CD4-positive, alpha-beta T cell treated with Interleukin-6 for 4 hours (primary cell): ENCODE data around the gene SCN2A.
"Not testable (repeated sequence)": the region's sequence is repeated elsewhere in the genome, so short reads cannot be mapped to it uniquely, and the experiment has no call there.

Experiments used
- DNase-seq: peaks from one replicate; pipeline ENCODE4 v3.0.0-alpha.2; 2020; ENCODE audit warnings: mixed read lengths

The SCN2A gene

DNA sequence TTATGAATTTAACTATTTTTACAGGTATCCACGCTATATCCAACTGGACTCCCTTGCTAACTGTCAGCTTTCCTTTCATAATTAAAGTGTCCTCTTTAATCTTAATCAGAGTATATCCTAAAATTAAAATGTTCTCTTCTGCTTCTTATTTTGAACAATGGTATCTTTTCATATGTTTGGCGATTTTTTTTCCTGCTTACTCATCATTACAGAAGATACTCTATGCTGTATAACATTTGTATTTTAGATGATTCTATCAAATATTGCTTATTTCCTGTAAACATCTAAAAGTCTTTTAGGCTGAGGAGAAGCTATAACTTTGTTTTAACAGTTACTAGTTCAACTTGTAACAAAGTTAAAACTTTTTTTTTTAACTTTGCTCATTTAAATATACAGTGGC, 17.4 kb downstream of the SCN2A start:
- no peak for DNase-seq

DNA sequence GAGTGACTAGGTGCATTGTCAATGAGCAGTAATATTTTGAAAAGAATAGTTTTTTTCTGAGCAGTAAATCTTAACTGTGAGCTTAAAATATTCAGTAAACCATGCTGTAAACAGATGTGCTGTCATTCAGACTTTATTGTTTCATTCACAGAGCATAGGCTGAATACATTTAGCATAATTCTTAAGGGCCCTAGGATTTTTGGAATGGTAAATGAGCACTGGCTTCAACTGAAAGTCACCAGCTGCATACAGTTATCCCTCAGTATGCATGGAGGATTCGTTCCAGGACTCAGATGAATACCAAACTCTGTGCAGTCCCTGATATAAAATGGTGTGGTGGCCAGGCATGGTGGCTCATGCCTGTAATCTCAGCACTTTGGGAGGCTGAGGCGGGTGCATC, 21.1 kb downstream of the SCN2A start:
- not testable (repeated sequence) for DNase-seq

DNA sequence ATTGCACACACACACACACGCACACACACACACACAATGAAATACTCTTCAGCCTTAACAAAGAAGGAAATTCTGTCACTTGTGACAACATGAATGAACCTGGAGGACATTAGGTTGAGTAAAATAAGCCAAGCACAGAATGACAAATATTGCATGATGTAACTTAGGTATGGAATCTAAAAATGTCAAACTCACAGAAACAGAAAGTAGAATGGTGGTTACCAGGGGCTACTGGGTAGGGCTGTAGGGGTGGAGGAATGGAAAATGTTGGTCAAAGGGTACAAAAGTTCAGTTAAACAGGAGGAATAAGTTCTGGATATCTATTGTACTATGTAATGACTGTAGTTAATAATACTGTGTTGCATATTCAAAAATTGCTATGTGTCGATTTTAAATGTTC, 29.5 kb downstream of the SCN2A start:
- DNase-seq, result no peak

DNA sequence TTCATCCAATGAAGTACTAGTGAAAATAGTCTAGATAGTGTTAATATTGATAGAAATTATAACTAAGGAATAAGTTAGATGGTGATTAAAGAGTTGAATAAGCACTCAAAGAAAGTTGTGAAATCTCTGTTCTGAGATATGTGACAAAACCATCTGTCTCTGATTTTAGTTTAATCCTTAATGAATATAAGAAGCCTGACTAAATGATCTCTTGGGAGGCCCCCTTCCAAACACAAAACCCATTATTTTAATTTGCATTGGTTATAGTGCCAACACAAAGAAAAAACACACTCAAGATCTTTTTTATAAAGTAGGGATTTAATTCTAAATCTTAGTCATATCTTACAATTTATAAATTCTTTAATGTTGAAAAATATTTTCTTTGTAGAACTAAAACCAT, 34.0 kb downstream of the SCN2A start:
- no peak for DNase-seq

DNA sequence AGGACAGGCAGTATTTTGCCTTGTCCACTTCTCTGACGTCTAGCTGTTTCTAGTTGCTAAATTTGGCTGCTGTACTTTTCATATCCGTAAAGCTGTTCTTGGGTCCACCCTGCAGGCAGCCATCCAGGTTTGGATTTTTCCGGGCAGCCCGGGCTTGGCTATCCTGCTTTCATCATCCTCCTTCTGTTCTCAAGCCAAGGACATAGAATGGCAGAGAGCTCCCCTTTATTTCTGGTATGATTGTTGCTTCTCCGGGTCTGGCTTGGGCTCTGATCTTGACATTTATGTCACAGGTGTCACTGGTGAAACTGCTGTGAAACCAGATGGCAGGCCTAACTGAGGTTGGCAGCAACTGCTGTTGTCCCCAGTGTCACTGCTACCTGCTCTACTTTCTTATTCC, 35.5 kb downstream of the SCN2A start:
- no peak for DNase-seq

DNA sequence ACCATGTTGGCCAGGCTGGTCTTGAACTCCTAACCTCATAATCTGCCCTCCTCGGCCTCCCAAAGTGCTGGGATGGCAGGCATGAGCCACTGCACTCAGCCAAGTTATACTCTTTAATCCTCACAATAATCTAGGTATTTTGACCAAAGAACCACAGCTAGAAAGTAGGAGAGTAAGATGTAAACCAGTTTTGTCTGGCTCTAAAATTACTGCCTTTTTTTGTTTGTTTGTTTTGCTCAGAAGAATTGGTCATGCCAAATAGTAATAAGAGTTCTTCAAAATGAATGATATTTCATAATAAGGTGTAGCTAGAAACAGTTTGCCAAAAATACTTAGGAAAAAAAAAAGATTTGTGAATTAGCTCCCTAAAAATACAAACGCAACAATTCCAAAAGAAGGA, 36.7 kb downstream of the SCN2A start:
- DNase-seq, result no peak

DNA sequence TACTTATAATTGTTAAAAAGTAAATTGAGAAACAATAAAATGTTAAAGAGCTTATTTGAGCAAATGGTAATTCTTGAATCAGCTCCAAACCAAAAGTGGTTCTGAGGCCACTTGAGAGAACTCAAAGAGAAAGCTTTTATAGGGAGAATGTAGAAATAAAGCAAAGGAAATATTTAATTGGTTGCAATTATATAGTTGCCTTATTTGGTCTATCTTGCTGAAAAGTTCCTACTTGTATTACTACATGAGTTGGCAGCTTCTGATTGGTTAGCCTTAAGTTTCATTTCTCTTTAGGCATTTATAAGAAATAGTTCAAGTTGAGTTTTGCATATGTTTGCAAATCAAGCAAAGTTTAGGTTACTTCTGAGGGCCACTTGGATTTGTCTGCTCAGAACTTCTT, 38.1 kb downstream of the SCN2A start:
- DNase-seq, result no peak

DNA sequence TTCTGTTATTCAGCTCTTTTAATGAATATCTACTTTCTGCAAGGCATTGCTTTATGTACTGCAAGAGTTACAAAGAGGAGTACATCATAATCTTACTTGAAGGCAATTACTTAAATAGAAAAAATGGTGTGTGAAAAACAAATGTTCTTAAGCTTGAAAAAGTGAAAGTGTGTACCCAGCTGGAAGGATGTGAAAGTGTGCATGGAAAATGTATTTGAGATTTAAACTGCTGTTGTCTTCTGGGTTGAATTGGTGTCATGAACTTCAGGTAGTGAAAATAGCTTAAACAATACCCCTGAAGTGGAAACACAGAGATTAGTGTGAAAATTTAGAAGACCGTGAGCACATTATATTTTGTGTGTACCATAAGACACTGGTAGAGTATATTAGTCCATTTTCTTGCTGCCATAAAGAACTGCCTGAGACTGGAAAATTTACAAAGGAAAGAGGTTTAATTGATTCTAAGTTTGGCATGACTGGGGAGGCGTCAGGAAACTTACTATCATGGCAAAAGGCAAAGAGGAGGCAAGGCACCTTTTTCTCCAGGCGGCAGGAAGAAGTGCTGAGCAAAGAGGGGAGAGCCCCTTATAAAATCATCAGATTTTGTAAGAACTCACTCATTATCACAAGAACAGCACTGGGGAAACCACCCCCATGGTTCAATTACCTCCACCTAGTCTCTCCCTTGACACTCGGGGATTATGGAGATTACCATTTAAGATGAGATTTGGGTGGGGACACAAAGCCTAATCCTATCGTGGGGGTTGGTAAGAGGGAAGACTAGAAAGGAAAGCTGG, 38.8 kb downstream of the SCN2A start:
- no peak for DNase-seq

DNA sequence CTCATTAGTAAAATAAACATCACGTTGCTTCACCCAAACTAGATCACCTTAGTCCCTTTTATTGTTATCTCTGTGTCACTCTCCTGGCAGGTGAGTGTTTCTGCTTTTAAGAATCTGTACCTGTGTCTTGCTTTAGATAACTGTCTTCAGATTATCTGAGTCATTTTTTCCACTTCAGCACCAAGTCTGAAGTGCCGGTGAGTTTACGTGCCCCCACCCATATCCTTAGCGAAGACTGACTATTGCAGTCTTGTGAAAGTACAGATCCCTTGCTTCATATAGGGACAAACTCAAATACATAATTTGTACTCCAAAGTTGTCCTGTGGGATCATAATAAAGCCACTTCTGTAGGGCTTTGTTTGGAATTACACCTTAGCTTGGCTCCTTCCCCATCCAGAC, 41.1 kb downstream of the SCN2A start:
- no peak for DNase-seq

DNA sequence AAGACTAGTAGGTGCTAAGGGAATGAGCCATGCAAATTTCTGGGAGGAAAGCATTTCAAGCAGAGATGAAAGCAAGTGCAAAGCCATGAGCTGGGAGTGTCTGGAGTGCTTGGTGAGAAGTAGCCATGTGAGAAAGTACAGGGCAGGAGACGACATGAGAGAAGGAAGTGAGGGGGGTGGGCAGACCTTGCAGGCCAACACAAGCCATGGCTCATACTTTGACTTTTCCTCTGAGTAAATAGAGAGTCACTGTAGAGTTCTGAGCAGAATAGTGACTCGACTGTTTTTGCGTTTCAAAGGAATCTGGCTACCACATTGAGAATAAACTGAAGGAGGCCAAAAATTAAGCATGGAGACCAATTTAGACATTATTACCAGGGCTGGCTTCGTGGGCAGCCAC, 42.2 kb downstream of the SCN2A start:
- DNase-seq, result no peak

DNA sequence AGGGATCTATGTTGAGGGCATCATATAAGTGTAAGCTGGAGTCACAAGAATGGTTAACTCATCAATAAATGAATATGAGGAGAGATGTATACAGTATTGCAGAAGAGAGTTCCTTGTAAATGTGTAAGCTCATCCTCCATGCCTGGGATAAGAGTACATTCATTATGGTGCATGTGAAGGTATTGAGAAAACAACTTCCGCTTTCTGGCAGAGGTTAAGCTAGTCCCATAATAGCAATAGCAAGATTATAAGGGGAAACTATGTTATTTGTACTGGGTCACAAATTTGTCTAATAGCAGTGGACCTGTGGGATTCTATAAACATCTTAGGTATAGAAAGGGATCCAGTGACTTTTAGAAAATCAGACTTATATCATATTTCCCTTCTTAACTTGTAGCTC, 44.1 kb downstream of the SCN2A start:
- no peak for DNase-seq

DNA sequence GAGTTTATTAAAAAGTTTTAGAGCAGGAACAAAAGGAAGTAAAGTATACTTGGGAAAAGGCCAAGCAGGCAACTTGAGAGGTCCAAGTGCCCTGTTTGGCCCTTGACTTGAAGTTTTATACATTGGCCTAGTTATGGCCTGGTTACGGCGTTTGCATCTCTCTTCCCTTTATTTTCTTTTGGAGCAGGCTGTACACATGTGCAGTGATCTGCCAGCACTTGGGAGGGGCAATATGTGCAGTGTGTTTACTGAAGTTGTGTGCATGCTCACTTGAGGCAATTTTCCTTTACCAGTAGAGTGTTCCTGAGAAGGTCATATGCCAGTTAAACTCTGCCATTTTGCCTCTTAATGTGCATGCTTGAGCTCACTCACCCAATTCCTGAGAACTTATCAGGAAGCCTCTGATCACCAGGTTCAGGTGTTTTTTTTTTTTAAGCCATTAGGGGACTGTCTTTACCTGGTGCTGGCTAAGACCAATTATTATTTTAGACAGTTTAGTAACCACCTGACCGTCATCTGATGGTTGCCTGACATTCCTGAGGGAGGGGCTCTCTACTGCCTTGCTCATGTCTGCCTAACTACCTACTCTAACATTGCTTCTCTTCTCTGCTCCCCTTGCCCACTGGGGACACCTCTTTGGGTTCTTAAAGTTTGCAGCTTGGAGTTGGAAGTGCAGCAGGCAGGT, 48.0 kb downstream of the SCN2A start:
- DNase-seq, result no peak

DNA sequence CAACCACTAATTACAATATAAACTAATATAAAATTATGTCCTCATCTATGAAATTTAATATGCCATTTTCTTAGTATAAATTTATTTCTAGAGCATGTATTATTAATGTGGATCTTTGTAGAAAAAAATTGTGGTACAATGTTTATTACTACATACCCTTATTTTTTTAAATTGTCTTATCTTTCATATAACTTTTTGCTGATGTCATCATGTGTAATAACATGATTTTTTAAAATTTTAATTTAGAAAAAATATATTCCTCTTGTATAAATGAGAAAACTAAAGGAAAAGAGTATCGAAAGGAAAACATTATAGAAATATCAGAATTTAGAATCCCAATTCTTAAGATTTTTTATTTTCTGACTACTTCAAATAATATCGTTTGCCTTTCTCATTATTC, 49.9 kb downstream of the SCN2A start:
- no peak for DNase-seq

DNA sequence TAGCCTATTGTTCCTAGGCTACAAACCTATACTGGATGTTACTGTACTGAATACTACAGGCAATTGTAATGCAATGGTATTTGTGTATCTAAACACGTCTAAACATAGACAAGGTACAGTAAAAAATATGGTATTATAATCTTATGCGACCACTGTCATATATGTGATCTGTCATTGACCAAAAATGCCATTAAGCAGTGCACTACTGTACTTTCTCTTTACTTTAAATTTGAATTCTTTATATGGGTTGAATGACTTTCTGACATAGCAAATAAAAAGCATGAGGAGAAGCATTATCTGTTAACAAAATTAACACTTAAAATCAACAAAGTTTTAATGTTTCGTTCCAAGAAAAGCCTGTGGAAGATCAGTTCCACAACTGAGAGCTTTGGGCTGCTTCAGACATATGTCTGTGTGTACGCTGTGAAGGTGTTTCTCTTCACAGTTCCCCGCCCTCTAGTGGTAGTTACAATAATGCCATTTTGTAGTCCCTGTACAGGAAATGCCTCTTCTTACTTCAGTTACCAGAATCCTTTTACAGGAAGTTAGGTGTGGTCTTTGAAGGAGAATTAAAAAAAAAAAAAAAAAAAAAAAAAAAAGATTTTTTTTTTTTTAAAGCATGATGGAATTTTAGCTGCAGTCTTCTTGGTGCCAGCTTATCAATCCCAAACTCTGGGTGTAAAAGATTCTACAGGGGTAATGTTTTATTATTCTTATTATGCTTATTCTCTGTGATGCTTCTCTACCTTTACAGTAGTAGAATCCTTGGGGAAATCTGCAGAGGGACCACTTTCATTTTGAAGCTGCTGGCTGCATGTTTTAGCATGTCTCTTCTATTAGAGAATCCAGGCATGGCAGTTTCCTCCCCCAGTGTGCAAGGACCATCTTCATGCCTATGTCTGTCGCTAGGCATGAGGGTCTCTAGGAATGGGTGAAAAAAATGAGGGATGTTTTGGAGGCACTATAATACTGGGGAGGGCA, 54.5 kb downstream of the SCN2A start:
- peak; percentile 44 for DNase-seq

DNA sequence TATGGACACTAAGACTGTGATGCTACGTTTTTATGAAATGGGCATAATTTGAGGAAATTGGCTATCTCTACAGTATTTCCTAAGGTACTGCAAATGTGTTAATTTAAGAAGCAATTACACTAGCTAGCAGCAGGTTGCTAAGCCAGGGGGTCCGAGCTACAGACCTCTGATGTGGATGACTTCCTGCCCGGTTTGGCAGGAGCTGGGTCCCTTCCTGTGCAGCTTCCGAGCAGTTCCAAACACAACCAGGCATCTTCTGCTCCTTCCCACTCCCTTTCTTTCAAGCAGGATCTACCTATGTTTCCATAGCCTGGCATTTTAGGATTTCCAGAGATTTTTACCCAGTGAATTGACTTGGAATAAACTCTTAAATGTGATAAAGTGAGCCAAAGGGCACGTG, 55.7 kb downstream of the SCN2A start:
- DNase-seq, result no peak

DNA sequence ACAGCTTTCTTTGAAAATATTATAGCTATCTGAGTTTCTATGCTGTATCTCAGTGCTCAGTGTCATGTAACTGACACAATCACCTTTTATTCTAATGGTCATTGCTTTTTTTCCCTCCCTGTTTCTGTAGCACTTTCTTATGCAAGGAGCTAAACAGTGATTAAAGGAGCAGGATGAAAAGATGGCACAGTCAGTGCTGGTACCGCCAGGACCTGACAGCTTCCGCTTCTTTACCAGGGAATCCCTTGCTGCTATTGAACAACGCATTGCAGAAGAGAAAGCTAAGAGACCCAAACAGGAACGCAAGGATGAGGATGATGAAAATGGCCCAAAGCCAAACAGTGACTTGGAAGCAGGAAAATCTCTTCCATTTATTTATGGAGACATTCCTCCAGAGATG, 56.4 kb downstream of the SCN2A start:
- no peak for DNase-seq

DNA sequence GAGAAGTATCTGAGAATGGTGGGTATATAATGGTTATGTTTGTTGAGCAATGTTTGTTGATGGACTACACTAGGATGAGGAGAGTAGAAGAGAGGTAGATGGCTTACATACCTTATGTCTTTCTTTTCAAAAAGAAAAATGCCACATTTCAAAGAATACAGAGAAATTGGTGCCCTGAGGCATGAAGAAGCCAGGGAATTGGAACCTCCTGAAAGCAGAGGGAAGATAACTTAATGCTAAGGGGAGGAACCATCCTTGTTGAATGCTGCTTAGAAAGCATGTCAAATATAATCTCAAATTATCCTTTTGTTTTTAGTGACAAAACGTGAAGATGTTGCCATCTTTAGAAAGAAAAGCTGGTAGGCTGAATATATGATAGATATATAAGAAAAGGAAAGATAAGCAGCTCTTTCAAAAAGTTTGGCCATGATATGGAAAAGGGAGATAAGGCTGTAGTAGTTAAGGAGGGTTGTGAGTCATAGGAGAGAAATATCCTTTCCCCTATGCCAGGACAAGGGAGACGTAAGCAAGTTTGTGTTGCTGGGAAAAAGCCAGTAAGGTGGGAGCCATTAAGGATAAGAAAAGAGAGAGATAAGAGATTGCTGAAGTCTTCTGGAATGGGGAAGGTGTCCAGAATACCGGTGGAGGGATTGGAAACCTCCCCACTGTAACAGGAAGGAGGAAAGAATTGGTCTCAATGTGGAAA, 66.3 kb downstream of the SCN2A start:
- DNase-seq, result no peak

DNA sequence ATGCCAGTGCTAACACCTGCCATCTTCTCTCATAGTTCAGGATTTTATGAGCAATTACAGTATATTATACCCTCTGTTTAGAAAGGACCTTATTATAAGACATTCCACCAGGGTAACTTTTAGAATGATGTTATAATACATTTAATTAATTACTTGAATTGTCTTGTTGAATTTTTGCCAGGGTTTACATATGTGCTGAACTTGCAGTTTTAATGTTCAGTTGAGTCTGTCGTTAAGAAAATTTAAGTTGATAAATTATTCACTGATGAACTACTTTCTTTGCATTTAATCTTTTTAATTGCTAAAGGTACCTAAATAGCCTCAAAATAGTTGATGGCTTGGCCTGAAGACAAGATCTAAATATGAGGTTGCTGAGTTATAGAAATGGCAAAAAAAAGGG, 68.1 kb downstream of the SCN2A start:
- DNase-seq, result no peak

DNA sequence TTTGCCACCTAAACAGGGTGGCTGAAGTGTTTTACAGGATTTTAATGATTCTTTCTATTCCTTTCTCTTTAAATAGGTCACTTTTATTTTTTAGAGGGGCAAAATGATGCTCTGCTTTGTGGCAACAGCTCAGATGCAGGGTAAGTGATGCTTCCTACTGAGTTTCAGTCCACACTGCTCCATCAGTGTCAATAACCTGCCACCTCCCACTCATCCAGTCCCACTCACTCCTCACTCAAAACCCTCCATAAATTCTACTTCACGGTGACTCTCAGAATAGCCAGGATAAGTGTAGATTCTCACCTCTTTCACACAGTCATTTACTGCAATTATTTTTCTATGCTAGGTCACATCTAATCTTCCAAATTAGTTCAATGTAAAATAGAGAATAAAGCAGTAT, 72.7 kb downstream of the SCN2A start:
- DNase-seq, result no peak

DNA sequence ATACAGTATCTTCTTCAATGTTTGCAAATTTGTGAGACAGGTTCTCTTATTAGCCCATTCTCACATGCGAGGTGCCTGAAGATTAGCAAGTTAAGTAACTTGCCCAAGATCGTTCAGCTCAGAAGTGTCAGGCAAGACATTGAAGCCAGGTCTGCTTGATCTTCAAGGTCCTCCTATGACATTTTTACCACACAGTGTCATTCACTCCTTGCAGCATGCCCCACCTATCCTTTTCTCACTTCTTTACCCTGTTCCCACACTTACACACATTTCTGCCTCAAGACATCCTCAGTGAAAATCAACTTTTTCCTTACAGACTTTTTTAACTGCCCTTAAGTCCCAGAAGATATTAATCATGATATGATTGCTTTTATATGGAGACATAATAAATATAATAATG, 73.8 kb downstream of the SCN2A start:
- no peak for DNase-seq

DNA sequence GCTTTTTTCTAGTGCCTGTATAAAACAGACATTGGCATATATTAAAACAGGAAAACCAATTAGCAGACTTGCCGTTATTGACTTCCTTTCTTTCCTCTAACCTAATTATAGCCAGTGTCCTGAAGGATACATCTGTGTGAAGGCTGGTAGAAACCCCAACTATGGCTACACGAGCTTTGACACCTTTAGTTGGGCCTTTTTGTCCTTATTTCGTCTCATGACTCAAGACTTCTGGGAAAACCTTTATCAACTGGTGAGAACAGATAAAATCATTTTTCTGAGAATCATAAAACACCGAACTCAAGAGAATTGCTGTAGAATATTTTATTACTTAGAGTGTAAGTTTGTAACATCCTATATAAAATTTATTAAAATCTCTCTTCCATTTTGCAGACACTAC, 74.3 kb downstream of the SCN2A start:
- DNase-seq, result no peak

DNA sequence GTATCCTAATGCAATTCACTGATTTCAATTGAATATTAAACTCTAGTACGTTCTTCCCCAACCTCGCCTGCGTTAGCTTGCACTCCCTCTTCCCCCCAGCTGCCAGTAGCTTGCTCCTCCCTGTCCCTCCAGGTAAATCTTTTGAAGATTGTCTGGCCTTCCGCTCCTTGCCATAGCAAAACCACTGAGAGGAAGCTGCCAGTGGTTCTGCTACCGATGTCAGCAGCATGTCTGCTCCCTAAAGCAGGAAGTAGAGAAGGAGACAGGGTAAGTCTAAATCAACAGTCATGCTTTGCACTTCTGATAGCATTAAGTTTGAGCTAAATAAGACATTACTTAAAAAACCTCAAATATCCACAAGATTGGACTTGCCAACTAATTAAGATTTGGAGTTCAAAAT, 89.1 kb downstream of the SCN2A start:
- peak; percentile 19 for DNase-seq

DNA sequence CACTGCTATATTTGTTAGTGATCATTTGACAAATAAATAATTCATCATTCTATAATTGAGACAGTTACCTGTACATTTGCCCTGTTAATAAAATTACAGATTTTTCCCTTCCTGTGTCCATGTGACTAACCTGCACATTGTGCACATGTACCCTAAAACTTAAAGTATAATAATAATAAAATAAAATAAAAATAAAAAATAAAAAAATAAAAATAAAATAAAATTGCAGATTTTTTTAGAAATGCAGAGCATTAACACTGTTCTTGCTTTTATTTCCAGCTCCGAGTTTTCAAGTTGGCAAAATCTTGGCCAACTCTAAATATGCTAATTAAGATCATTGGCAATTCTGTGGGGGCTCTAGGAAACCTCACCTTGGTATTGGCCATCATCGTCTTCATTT, 105.1 kb downstream of the SCN2A start:
- DNase-seq, result not testable (repeated sequence)
